GM13977 (cell line): ENCODE data around the gene TEX29.

Experiments used
- DNase-seq: peaks from one replicate; pipeline ENCODE4 v3.0.0; 2012; ENCODE audit warnings: low spot score
- in situ Hi-C: fragments of 300-500 bp; cut with MboI; formaldehyde crosslinking; loops from one replicate; pipeline ENCODE4 v1.12.0; 2022; ENCODE audit warnings: low sequenced_read_pairs, low pct_unique_long_range_greater_than_20kb, mixed read lengths, inconsistent platforms; ENCODE audit not compliant: unreplicated experiment
- TF ChIP-seq, protein P1 (sequence below): IDR thresholded peaks from 2 replicates; pipeline ENCODE4 v1.5.1; 2012; ENCODE audit warnings: mild to moderate bottlenecking, control low read depth; ENCODE audit not compliant: insufficient read depth; ENCODE audit errors: extremely low read depth, missing control alignments

The TEX29 gene

GRCh38 chr13:111373486-111373885, 53.0 kb downstream of the TEX29 start:
- TF ChIP-seq, protein P1, sequence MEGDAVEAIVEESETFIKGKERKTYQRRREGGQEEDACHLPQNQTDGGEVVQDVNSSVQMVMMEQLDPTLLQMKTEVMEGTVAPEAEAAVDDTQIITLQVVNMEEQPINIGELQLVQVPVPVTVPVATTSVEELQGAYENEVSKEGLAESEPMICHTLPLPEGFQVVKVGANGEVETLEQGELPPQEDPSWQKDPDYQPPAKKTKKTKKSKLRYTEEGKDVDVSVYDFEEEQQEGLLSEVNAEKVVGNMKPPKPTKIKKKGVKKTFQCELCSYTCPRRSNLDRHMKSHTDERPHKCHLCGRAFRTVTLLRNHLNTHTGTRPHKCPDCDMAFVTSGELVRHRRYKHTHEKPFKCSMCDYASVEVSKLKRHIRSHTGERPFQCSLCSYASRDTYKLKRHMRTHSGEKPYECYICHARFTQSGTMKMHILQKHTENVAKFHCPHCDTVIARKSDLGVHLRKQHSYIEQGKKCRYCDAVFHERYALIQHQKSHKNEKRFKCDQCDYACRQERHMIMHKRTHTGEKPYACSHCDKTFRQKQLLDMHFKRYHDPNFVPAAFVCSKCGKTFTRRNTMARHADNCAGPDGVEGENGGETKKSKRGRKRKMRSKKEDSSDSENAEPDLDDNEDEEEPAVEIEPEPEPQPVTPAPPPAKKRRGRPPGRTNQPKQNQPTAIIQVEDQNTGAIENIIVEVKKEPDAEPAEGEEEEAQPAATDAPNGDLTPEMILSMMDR: no peak
- in situ Hi-C loops: no loop called here
- no peak for DNase-seq

DNA sequence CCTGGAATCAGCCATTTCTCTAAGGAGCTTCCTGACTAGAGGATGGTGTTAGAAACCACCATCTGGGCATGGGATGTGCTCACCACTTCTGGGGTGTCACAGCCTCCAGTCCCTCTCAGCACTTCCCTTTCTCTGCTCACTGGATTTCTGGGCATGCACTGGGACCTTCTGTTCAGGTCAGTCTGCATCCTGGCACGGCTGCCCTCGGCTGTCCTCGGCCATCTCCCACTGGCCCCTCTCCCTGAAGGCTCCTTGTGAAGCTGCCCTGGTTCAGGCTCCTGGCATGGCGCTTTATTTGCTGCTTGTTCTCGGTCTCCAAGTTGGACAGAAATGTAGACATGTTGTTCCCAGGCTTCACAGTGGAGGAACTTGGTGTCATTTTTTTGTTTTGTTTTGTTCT, 60.0 kb downstream of the TEX29 start:
- DNase-seq: no peak
- in situ Hi-C loops: no loop called here
- TF ChIP-seq, protein P1: no peak

GRCh38 chr13:111382411-111382810, 62.0 kb downstream of the TEX29 start:
- TF ChIP-seq, protein P1: no peak
- in situ Hi-C loops: no loop called here
- no peak for DNase-seq

DNA sequence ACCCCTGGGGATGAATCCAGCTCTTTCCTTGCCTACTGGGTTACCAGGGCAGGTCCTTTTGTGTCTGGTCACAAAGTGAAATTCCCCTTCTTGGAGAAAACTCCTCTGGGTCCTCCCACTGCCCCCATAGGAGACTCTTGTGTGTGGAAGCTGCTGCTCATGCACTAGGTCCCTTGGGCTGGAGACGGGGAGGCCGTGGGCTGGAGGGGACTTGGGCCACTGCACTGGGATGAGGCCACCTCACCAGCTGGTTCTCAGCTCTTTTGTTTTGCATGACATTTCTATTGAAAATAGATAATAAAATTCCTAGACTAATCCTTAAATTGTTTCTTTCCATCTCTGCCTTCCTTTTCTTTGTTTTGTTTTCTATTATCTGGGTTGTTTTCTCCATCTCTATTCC, 62.4 kb downstream of the TEX29 start:
- no peak for DNase-seq
- in situ Hi-C loops: no loop called here
- TF ChIP-seq, protein P1: no peak

GRCh38 chr13:111383591-111384440, 63.4 kb downstream of the TEX29 start:
- in situ Hi-C loops: no loop called here
- no peak for DNase-seq
- TF ChIP-seq, protein P1: no peak

DNA sequence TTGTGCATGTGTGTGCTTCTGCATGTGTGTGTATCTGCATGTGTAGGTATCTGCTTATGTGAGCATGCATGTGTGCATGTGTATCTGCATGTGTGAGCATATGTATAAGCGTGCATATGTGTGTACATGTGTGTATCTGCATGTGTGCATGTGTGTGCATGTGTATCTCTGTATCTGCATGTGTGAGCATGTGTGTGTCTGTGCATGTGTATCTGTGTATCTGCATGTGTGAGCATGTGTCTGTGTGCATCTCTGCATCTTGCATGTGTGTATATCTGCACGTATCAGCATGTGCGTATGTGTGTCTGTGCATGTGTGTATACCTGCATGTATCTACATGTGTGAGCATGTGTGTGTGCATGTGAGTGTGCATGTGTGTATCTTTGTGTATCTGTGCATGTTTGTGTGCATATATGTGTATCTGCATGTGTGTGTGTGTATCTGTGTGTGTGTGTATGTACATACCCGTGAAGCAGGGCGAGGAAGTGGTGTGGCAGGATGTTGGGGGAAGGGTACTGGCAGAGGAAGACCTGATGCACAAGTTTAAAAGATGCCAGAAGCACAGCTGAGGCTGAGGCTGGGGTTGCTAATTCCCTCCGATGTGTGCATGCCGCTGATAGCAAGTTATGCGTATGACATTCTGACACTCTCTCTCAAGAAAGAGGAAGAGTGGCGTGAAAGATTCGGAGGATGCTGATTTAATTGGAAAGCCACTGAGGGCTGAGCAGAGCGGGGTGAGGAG, 64.2 kb downstream of the TEX29 start:
- TF ChIP-seq, protein P1: no peak
- in situ Hi-C loops: no loop called here
- no peak for DNase-seq
